ENCODE results near the gene SLC45A3. TPM values are rescaled to one million over a fixed set of nuclear protein-coding genes. Genes with fewer than 3 reads are reported as not detected.

The SLC45A3 gene
- total RNA-seq, 4 donors from 2014 or later = 0.84 to 1.3 (median 1.1) TPM

DNA sequence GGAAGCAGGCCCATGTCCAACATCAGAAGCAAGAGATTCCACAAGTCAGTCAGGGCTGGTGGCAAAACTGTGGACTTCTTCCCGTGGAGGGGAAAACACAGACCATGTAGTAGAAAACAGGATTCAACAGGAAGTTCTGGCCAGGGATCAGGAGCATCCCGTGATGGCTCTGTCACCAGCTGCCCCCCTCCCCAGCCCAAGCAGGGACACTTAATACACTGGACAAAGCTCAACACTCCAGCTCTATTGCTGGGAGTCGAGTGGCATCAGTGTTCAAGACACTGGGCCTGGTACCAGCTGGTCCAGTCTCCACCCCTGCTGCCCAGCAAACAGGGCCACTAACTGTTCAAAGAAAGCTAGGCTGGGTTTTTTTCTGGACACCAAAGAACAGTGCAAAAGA, 3.7 kb downstream of the SLC45A3 start:
- Histone ChIP-seq H3K27ac (no peak overlapping the region), H3K4me3 (no peak overlapping the region), H3K9me3 (no peaks in the 10 kb centered on the region), H3K27me3 (peaks cover 7% of the 10 kb centered on the region), H3K4me1 (peaks cover 0 to 21% (median 14%) of the 10 kb centered on the region in 3 donors), H3K36me3 (no peaks in the 10 kb centered on the region)
- 83 to 92% methylated on average over 1 to 2 of the region's 3 CpGs for WGBS, 2 donors (ENCODE audit: low coverage in 1 of 2)
- TF ChIP-seq POLR2A (IDR thresholded peaks at IDR 0.05) (no peak), EP300 (IDR thresholded peaks at IDR 0.05) (no peak), POLR2AphosphoS5 (IDR thresholded peaks at IDR 0.05) (no peak)
- TF ChIP-seq, protein P1, sequence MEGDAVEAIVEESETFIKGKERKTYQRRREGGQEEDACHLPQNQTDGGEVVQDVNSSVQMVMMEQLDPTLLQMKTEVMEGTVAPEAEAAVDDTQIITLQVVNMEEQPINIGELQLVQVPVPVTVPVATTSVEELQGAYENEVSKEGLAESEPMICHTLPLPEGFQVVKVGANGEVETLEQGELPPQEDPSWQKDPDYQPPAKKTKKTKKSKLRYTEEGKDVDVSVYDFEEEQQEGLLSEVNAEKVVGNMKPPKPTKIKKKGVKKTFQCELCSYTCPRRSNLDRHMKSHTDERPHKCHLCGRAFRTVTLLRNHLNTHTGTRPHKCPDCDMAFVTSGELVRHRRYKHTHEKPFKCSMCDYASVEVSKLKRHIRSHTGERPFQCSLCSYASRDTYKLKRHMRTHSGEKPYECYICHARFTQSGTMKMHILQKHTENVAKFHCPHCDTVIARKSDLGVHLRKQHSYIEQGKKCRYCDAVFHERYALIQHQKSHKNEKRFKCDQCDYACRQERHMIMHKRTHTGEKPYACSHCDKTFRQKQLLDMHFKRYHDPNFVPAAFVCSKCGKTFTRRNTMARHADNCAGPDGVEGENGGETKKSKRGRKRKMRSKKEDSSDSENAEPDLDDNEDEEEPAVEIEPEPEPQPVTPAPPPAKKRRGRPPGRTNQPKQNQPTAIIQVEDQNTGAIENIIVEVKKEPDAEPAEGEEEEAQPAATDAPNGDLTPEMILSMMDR (IDR thresholded peaks at IDR 0.05) = no peak
- no peak for ATAC-seq

DNA sequence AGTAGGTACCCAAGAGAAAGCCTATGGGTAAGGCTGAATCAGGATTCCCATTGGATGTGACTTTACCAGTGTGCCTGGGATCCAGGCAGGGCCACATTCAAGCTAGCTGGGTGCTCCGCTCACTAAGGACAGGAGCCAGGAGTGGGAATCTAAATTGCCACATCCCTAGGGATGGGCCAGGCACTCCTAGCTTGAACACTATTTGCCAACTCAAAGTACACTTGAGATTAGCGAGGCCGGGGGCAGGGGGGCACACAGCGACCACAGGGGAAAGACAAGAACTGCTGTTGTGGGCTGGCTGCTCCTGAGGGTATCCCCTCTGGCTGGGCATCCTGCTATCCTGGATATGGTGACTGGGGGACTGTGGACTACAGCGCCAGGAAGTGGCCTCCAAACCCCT, 4.3 kb downstream of the SLC45A3 start:
- no peak for ATAC-seq
- Histone ChIP-seq H3K4me1 (peaks cover 0 to 21% (median 14%) of the 10 kb centered on the region in 3 donors), H3K4me3 (no peak overlapping the region), H3K9me3 (no peaks in the 10 kb centered on the region), H3K27me3 (peaks cover 11% of the 10 kb centered on the region), H3K27ac (no peak overlapping the region), H3K36me3 (no peaks in the 10 kb centered on the region)
- TF ChIP-seq, protein P1 (IDR thresholded peaks at IDR 0.05) = no peak
- TF ChIP-seq POLR2AphosphoS5 (IDR thresholded peaks at IDR 0.05) (no peak), EP300 (IDR thresholded peaks at IDR 0.05) (no peak)
- 100% methylated on average over 1 of the region's 5 CpGs for WGBS, 2 donors (ENCODE audit: low coverage in 1 of 2)

DNA sequence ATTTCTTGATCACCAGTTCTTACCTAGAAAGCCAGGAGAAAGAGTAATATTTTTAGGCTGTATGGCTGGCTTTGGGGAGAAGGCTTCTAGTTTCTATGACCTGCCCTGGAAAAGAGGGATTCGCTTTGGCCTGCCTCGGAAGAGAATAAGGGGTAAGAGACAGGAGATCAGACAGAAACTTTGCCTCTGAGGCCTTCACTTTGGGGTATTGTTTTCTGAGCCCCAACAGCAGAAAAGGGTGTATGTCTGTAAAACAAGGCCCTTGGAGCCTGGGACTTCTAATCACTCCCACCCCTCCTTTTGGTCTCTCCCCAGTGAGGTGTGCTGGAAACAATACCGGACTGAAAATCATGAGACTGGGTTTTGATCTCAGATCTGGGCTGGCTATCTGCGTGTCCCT, 5.1 kb downstream of the SLC45A3 start:
- H3K4me1 ChIP-seq = peaks cover 0 to 15% (median 9%) of the 10 kb centered on the region in 3 donors
- H3K27me3 ChIP-seq = peaks cover 18% of the 10 kb centered on the region
- H3K9me3 ChIP-seq = no peaks in the 10 kb centered on the region
- H3K27ac ChIP-seq = no peak overlapping the region
- no peaks in the 10 kb centered on the region for H3K36me3 ChIP-seq
- TF ChIP-seq, protein P1 (IDR thresholded peaks at IDR 0.05) = no peak
- no peak for TF ChIP-seq POLR2AphosphoS5 (IDR thresholded peaks at IDR 0.05)
- TF ChIP-seq POLR2A (IDR thresholded peaks at IDR 0.05) = no peak
- no peak for TF ChIP-seq EP300 (IDR thresholded peaks at IDR 0.05)
- 80 to 94% methylated on average over 1 to 3 of the region's 4 CpGs for WGBS, 2 donors (ENCODE audit: low coverage in 1 of 2)
- no peak for ATAC-seq
- H3K4me3 ChIP-seq = no peak overlapping the region

DNA sequence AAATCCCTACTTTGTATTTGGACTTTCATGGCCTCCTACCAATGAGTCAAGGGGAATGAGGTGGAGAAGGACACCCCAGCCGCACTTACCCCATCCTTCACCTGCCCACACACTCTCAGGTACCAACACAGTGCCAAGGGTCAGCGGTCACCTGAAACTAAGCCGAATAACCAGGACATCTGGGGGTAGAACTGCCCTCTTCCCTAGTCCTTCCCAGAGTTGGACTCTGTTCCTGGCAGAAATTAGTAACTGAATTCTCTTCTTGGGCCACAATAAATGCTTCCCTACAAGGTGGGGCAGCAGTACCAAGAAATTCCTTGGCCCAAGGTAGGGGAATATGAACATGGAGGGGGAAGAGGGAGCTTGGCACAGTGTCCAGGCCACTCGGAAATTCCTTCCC, 7.3 kb downstream of the SLC45A3 start:
- TF ChIP-seq, protein P1 (IDR thresholded peaks at IDR 0.05) = no peak
- peaks cover 41% of the 10 kb centered on the region for H3K27me3 ChIP-seq
- no peak for ATAC-seq
- peaks cover 0 to 5% (median 4%) of the 10 kb centered on the region in 3 donors for H3K4me1 ChIP-seq
- H3K4me3 ChIP-seq = no peak overlapping the region
- no peak overlapping the region for H3K27ac ChIP-seq
- 100% methylated on average over 1 of the region's 4 CpGs; no CpG with 5 or more reads in 1 of the 2 donors for WGBS, 2 donors (ENCODE audit: low coverage in 1 of 2)
- H3K36me3 ChIP-seq = no peaks in the 10 kb centered on the region
- no peaks in the 10 kb centered on the region for H3K9me3 ChIP-seq

DNA sequence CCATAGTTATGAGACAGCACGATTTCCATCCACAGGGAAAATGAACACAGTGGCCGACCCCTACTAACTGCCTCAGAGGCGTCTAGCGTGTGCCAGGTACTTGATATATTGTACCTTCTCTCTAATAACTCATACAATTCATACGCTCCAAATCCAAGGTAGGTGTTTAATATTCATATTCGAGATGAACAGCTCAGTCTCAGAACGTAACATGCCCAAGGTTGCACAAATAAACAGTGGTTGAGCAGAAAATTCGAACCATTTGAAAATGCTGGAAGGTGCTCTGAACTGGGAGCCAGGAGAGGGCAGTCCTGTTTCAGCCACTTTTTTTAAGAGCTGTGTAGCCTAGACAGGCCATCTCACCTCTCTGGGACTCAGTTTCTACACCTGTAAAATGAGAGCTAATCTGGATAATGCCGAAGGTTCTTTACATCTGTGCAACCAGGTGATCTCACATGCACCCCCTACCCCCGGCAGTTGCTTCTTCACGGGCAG, 7.9 kb downstream of the SLC45A3 start:
- Histone ChIP-seq H3K4me1 (peaks cover 0 to 5% (median 4%) of the 10 kb centered on the region in 3 donors), H3K4me3 (no peak overlapping the region), H3K27me3 (peaks cover 45% of the 10 kb centered on the region), H3K36me3 (no peaks in the 10 kb centered on the region), H3K9me3 (no peaks in the 10 kb centered on the region), H3K27ac (no peak overlapping the region)
- ATAC-seq = no peak
- TF ChIP-seq EP300 (IDR thresholded peaks at IDR 0.05) (no peak), POLR2AphosphoS5 (IDR thresholded peaks at IDR 0.05) (no peak), POLR2A (IDR thresholded peaks at IDR 0.05) (no peak)
- TF ChIP-seq, protein P1 (IDR thresholded peaks at IDR 0.05) = no peak
- 66 to 71% methylated on average over 4 to 10 of the region's 11 CpGs for WGBS, 2 donors (ENCODE audit: low coverage in 1 of 2)
